ENCODE data around the gene CCDC107.
"Not testable (repeated sequence)": the region's sequence is repeated elsewhere in the genome, so short reads cannot be mapped to it uniquely, and the experiment has no call there.

Gene CCDC107, protein sequence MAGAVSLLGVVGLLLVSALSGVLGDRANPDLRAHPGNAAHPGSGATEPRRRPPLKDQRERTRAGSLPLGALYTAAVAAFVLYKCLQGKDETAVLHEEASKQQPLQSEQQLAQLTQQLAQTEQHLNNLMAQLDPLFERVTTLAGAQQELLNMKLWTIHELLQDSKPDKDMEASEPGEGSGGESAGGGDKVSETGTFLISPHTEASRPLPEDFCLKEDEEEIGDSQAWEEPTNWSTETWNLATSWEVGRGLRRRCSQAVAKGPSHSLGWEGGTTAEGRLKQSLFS

GRCh38 chr9:35658137-35658967 is at the start of gene CCDC107:
Gene CCDC107, plus strand, starts transcription at chr9:35658292. Its CDS starts 88 bp downstream, at chr9:35658380.
- DNase-seq (ENCODE audit: low spot score), result peak; percentile 98

DNA sequence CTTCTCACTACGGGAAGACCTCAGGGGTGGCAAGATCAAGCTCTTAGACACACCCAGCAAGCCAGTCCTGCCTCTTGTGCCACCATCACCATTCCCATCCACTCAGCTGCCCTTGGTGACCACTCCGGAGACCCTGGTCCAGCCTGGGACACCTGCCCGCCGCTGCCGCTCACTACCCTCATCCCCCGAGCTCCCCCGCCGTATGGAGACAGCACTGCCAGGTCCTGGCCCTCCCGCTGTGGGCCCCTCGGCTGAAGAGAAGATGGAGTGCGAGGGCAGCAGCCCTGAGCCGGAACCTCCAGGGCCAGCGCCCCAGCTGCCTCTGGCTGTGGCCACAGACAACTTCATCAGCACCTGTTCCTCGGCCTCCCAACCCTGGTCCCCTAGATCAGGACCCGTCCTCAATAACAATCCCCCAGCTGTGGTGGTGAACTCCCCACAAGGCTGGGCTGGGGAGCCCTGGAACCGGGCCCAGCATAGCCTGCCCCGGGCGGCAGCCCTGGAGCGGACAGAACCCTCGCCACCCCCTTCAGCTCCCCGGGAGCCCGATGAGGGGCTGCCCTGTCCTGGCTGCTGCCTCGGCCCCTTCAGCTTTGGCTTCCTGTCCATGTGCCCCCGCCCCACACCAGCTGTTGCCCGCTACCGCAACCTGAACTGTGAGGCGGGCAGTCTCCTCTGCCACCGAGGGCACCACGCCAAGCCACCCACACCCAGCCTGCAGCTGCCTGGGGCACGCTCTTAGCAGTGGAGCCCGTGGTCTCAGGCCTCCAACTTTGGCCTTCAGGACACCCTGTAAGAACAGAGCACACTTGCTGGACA is 48.9 kb upstream of the CCDC107 start:
- DNase-seq (ENCODE audit: low spot score), result no peak

DNA sequence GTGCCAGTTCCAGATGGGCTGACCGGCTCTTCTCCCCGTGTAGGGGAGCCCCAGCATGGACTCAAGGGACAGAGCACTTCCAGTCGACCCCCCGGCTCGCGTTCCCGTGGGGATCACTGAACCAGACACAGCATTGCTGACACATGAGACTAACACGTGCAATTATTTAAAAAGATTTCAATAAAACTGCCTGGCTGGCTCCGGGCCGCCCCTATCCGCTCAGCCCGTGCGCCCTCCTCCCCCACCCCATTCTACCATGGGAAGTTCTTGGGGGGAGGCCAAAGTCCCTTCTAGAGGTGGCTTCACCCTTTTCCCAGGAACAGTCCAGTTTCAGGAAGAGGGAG is 48.3 kb upstream of the CCDC107 start:
- no peak for DNase-seq (ENCODE audit: low spot score)

GRCh38 chr9:35611230-35611797 is 46.8 kb upstream of the CCDC107 start:
- peak; percentile 62 for DNase-seq (ENCODE audit: low spot score)

DNA sequence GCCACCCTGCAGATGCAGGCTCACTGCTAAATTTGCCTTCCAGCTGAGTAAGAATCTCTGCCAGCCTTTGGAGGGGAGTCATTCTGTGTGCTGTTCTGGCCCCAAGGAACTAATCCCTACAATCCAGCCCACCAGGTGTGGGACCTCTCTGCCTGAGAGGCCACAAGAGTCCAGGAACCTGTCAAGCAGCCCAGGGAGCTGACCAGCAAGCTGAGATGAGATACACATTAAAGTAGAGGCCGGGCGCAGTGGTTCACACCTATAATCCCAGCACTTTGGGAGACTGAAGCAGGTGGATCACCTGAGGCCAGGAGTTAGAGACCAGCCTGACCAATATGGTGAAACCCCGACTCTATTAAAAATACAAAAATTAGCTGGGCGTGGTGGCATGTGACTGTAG is 46.0 kb upstream of the CCDC107 start:
- not testable (repeated sequence) for DNase-seq (ENCODE audit: low spot score)

DNA sequence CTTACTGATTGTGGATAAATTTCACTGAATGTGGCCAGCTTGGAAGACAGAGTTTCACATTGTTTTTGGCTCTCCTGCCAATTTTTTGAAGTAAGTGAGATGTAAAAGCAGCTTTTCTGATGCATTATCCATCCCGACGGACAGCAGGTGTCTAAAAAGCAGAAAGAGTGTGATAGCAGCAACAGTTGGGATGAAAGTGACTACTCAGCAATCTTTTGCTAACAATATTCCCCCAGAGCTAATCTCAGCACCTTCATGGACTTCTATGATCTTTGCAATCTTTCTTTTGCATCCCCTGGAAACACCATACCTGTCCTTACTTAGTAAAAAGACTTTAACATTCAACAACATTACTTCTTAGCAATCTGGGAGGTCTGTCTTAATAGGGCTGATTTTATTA is 45.2 kb upstream of the CCDC107 start:
- DNase-seq (ENCODE audit: low spot score), result no peak

DNA sequence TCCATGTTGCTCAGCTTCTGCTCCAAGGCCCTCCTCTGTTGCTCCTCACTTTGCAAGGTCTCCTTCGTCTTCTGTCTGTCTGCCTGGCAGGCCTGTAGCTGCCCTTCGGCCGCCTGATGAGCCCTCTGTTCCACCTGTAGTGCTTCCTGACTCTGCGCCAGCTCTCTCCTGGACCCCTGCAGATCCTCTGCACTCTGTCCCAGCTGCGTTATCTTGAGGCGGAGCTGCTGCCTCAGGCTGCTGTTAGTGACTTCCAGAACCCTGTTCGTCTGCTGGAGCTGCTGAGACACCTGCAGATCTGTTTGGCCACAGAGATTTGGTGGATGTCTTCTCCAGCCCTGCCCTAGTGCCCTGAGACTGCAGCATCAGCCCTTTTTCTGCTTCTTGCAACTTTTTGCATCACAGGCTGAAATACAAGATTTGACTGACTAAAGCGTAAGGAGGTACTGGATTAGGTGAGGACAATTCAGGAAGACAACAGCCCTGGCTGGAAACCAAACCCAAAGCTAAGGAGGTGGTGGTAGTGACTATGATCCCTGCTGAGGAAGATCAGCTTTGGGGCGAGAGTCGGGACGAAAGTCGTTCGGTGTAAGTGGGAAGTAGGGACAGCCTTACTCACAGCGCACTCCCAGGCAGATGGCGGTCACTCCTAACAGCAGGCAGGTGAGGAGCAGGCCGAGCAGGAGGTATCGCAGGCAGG is 42.0 kb upstream of the CCDC107 start:
- DNase-seq (ENCODE audit: low spot score), result no peak

DNA sequence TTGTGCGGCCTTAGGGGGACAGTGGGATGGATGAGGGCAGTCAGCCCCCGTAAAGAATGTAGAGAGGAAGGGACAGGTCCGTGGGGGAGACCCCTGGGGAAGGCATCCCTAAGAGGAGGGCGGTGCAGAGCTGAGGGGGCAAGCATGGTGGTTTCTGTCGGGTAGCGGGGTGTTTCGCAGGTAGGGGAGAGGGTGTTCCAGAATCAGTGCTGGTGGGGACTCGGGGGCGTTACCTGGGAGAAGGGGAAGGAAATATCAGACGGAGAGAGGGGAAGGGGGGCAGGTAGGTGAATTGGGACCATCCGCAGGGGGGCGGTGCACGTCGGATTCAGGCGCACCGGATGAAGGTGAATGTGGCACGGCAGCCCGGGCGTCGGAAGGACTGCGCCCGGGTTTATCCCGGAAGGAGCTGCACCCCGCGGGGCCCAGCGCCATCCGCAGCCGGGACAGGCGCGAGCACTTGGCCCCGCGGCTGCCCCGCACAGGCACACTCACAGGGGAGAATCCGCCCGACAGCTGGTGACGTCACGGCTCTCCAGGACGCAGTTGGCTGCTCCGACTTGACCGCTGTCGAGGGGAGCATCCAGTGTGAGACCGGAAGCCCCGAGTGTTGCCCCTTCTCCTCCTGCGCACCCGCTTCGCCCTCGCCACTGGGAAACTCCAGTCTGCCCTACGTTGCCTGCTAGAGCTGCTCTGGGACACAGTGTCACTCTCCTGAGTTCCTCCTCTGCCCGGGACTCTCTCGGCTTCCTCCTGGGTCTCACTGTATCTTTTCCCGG is 41.2 kb upstream of the CCDC107 start:
- peak; percentile 72 for DNase-seq (ENCODE audit: low spot score)

DNA sequence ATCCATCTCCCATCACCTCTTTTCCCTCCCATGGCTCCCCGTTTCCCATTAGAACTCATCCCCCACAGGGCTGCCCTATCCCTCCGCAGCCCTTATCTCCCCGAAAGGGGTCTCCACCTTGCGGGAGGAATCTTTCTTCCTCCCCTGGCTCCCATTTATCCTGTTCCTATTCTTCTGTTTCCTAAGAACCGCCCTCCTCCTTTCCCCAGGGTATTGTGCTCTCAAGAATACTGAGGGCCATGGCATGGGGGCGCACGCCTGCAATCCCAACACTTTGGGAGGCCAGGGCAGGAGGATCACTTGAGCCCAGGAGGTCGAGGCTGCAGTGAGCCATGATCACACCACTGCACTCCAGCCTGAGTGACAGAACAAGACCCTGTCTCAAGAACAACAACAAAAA is 40.5 kb upstream of the CCDC107 start:
- no peak for DNase-seq (ENCODE audit: low spot score)

GRCh38 chr9:35618325-35618727 is 39.8 kb upstream of the CCDC107 start, which contains the start of gene CD72:
Gene CD72, minus strand, starts transcription at chr9:35618413. Its CDS starts 110 bp downstream, at chr9:35618303.
- DNase-seq (ENCODE audit: low spot score), result no peak

DNA sequence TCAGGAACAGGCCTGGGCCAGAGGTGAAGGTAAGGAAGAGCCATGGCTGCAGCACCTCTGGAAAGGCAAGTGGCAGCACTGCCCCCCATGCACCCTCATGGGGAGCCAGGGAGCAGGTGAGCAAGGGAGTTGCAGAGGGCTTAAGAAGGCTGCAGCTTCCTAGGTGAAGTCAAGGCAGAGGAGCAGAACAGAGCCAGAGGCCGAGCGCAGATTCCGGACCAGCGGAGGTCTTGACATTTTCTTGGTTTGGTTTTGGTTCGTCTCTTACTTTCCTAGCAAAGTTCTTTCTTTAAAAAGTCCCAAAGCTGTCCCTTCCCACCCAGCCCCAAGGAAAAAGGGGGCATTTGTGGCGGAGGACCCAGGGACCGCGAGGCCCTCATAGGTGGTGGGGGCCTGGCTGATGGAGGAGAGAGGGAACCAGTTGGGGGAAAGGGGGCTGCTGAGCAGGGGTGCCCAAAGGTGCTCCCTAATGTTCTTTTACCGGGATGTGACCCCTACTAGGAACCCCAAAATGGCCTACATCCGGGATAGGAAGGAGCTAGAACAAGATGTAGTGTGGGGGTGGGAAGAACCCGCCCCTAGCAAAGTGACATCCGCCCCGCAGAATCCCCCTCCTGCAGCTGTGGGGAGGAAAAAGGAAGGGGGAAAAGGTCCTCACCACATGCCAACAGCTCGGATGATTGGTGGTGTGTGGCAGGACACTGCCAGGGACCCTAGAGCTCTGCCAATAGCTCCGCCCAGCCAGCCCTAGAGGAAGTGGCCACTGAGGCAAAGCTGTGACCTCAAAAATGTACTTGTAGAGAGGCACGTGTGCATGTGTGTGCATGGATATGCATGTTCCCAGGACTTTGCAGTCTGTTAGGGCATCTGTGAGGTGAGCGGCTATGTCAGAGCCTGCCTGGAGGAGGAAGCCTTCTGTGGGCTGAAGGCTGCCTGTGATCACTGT is 39.0 kb upstream of the CCDC107 start:
- DNase-seq (ENCODE audit: low spot score), result no peak

GRCh38 chr9:35619800-35620158 is 38.3 kb upstream of the CCDC107 start:
- no peak for DNase-seq (ENCODE audit: low spot score)

DNA sequence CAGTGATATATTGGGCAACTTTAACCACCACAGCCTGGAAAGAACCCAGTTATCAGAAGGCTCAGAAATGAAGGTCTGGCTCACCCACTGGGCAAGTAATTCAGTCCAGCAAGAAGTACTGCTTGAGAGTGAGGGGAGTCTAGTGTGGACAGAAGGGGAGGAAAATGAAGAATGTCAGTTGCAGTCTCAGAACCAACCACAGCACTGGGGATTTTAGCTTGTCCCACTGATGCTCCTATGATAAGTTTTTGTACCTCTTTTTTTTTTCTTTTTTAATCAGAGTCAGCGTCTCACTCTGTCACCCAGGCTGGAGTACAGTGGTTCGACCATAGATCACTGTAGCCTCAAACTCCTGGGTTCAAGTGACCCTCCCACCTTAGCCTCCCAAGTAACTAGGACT is 30.5 kb upstream of the CCDC107 start:
- DNase-seq (ENCODE audit: low spot score), result no peak

DNA sequence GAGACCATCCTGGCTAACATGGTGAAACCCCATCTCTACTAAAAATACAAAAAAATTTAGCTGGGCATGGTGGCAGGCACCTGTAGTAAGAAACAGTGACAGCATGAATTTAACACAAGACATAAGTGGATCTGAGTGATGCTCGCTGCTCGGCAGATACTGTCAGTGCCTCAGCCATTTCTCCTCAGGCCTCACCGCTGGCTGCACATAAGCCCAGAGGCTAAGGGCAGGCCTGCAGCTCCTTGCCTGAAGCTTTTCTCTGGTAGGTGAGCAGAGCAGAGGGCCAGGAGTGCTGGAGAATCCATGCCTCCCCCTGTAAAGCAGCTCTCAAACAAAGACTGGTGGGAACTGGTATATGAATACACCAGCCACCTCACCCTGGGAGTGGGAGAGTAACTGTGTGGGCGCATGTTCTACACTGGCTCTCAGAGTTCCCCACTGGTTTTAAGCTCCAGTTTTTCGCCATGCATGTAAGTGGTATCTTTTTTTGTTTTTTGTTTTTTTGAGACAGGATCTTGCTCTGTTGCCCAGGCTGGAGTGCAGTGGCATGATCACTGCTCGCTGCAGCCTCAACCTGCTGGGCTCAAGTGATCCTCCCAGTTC is 29.6 kb upstream of the CCDC107 start:
- DNase-seq (ENCODE audit: low spot score), result no peak

DNA sequence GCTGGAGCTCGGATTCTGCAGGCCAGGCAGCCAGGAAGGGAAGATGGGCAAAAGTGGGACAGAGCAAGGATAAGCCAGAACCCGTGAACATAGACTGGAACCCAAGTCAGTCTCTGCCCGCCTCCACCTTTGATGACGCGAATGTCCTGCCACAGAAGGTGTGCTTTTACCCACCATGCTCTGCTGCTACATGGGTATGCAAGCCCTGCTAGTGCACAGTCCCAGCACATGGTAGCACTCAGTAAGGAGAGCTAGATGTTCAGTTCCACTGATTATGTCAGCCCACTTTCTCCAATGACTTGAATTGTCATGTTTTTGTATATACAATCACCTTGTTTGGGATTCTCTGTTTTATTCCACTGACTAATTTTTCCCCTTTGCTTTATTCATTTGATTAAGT is 28.5 kb upstream of the CCDC107 start:
- DNase-seq (ENCODE audit: low spot score), result no peak

- no peak for DNase-seq (ENCODE audit: low spot score)
Observed at GRCh38 chr9:35635730-35636129, 22.4 kb upstream of the CCDC107 start.

DNA sequence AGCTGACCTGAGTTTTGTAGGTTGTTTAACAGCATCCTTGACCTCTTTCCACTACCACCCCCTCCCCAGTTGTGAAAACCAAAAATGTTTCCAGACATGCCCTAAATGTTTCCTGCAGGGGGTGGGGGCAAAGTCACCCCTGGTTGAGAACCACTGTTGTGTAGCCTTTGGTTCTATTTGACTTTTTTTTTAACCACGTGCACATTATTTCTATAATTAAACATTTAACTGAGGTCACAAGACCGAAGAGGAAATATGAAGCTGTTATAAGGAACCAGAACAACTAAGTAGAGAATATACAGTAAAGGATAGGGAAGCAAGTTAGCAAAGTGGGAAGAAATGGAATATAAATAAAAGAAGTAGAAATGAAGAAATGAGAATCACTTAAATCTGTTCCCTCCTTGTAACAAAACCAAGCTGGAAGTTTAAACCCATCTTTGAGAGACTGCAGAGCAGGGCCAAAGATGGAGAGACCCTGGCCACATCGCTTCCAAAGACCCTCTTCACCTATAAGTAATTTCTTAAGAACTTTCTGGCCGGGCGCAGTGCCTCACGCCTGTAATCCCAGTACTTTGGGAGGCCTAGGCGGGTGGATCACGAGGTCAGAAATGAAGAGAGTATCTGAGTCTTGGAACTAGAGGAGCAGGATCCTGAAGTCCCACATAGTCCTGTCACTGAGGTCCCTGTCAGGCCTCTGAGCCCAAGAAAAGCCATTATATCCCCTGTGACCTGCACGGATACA is 21.8 kb upstream of the CCDC107 start:
- DNase-seq (ENCODE audit: low spot score), result no peak

GRCh38 chr9:35636877-35637246 is 21.2 kb upstream of the CCDC107 start:
- DNase-seq (ENCODE audit: low spot score), result not testable (repeated sequence)
